Measurements from ENCODE around the gene INPP5A.
"Not testable (repeated sequence)": the region's sequence is repeated elsewhere in the genome, so short reads cannot be mapped to it uniquely, and the experiment has no call there.

The INPP5A gene

GRCh38 chr10:132596742-132597279 lies 59.2 kb downstream of the INPP5A start:
- H3K4me2 ChIP-seq (ENCODE audit: low read length), result no peak overlapping the region
- TF ChIP-seq CTCF (IDR thresholded peaks at IDR 0.05; ENCODE audit: low read depth, low read length, poor library complexity, severe bottlenecking), result no peak
- TF ChIP-seq EZH2phosphoT487 (IDR thresholded peaks at IDR 0.05; ENCODE audit: borderline replicate concordance, low read length), result no peak

GRCh38 chr10:132597654-132598053 lies 60.1 kb downstream of the INPP5A start:
- no peak overlapping the region for H3K27ac ChIP-seq (ENCODE audit: low read depth, low read length)
- peaks cover 19% of the 10 kb centered on the region for H3K4me1 ChIP-seq (ENCODE audit: control insufficient read depth, low read length)
- H3F3A ChIP-seq (ENCODE audit: control insufficient read depth, insufficient read depth), result no peaks in the 10 kb centered on the region
- no peak overlapping the region for H3K4me2 ChIP-seq (ENCODE audit: low read length)
- peaks cover 25% of the 10 kb centered on the region; the same call in 1 of the 2 replicates for H3K9me3 ChIP-seq (ENCODE audit: control insufficient read depth, insufficient read depth, low read length)
- no peak for TF ChIP-seq EZH2phosphoT487 (IDR thresholded peaks at IDR 0.05; ENCODE audit: borderline replicate concordance, low read length)
- no peak overlapping the region for H3K4me3 ChIP-seq (ENCODE audit: low read length)
- no peaks in the 10 kb centered on the region for H3K27me3 ChIP-seq (ENCODE audit: control insufficient read depth, low read length)
- no peaks in the 10 kb centered on the region for H3K36me3 ChIP-seq (ENCODE audit: control insufficient read depth, low read length)
- H3K79me2 ChIP-seq (ENCODE audit: control insufficient read depth, low read length), result peaks cover 12% of the 10 kb centered on the region
- H4K20me1 ChIP-seq (ENCODE audit: control insufficient read depth, insufficient read depth, low read depth, low read length), result no peaks in the 10 kb centered on the region
- H3K9me2 ChIP-seq (replicated peaks; ENCODE audit: control insufficient read depth, low read length), result no peaks in the 10 kb centered on the region

More at GRCh38 chr10:132596742-132597279, 59.2 kb downstream of the INPP5A start:
- H3K27ac ChIP-seq (ENCODE audit: low read depth, low read length), result no peak overlapping the region
- H3K27me3 ChIP-seq (ENCODE audit: control insufficient read depth, low read length), result no peaks in the 10 kb centered on the region
- H3K4me3 ChIP-seq (ENCODE audit: low read length), result no peak overlapping the region
- peaks cover 25% of the 10 kb centered on the region for H3K4me1 ChIP-seq (ENCODE audit: control insufficient read depth, low read length)
- H3K9me3 ChIP-seq (ENCODE audit: control insufficient read depth, insufficient read depth, low read length), result peaks cover 25% of the 10 kb centered on the region; the same call in 1 of the 2 replicates
- H3F3A ChIP-seq (ENCODE audit: control insufficient read depth, insufficient read depth), result no peaks in the 10 kb centered on the region
- H4K20me1 ChIP-seq (ENCODE audit: control insufficient read depth, insufficient read depth, low read depth, low read length), result no peaks in the 10 kb centered on the region
- H3K9me2 ChIP-seq (replicated peaks; ENCODE audit: control insufficient read depth, low read length), result no peaks in the 10 kb centered on the region
- H3K36me3 ChIP-seq (ENCODE audit: control insufficient read depth, low read length), result no peaks in the 10 kb centered on the region
- H3K79me2 ChIP-seq (ENCODE audit: control insufficient read depth, low read length), result peaks cover 12% of the 10 kb centered on the region

- H3K27me3 ChIP-seq (ENCODE audit: control insufficient read depth, low read length); H3K27ac ChIP-seq (ENCODE audit: low read depth, low read length); H4K20me1 ChIP-seq (ENCODE audit: control insufficient read depth, insufficient read depth, low read depth, low read length); H3K4me2 ChIP-seq (ENCODE audit: low read length); H3F3A ChIP-seq (ENCODE audit: control insufficient read depth, insufficient read depth); H3K9me2 ChIP-seq (replicated peaks; ENCODE audit: control insufficient read depth, low read length); H3K79me2 ChIP-seq (ENCODE audit: control insufficient read depth, low read length); H3K4me1 ChIP-seq (ENCODE audit: control insufficient read depth, low read length); H3K4me3 ChIP-seq (ENCODE audit: low read length); H3K36me3 ChIP-seq (ENCODE audit: control insufficient read depth, low read length): not testable (repeated sequence)
- H3K9me3 ChIP-seq (ENCODE audit: control insufficient read depth, insufficient read depth, low read length), result peaks cover 25% of the 10 kb centered on the region; the same call in 1 of the 2 replicates
Measured at GRCh38 chr10:132599023-132599618, 61.5 kb downstream of the INPP5A start.

- no peaks in the 10 kb centered on the region for H3F3A ChIP-seq (ENCODE audit: control insufficient read depth, insufficient read depth)
- H3K27me3 ChIP-seq (ENCODE audit: control insufficient read depth, low read length), result no peaks in the 10 kb centered on the region
- H3K79me2 ChIP-seq (ENCODE audit: control insufficient read depth, low read length), result peaks cover 3% of the 10 kb centered on the region
- no peak for TF ChIP-seq EZH2phosphoT487 (IDR thresholded peaks at IDR 0.05; ENCODE audit: borderline replicate concordance, low read length)
- no peak for TF ChIP-seq CTCF (IDR thresholded peaks at IDR 0.05; ENCODE audit: low read depth, low read length, poor library complexity, severe bottlenecking)
- no peaks in the 10 kb centered on the region for H3K4me1 ChIP-seq (ENCODE audit: control insufficient read depth, low read length)
- no peak overlapping the region for H3K4me2 ChIP-seq (ENCODE audit: low read length)
- H3K27ac ChIP-seq (ENCODE audit: low read depth, low read length), result no peak overlapping the region
- no peak overlapping the region for H3K4me3 ChIP-seq (ENCODE audit: low read length)
- peaks cover 25% of the 10 kb centered on the region; the same call in 1 of the 2 replicates for H3K9me3 ChIP-seq (ENCODE audit: control insufficient read depth, insufficient read depth, low read length)
- no peaks in the 10 kb centered on the region for H3K9me2 ChIP-seq (replicated peaks; ENCODE audit: control insufficient read depth, low read length)
- H4K20me1 ChIP-seq (ENCODE audit: control insufficient read depth, insufficient read depth, low read depth, low read length), result no peaks in the 10 kb centered on the region
- no peaks in the 10 kb centered on the region for H3K36me3 ChIP-seq (ENCODE audit: control insufficient read depth, low read length)
Measured at GRCh38 chr10:132599732-132600131, 62.1 kb downstream of the INPP5A start.

Data from DOHH2 (cell line).